Adipocyte (in vitro differentiated cells): ENCODE measurements around the gene AR.
A peak's percentile ranks its signal among the peaks of the same experiment; 100 is the strongest.

ENCODE experiments used
- DNase-seq: peaks from one replicate; pipeline ENCODE4 v3.0.0-alpha.2; 2015; ENCODE audit warnings: low read depth
- H3K27me3 ChIP-seq: replicated peaks from 2 replicates; pipeline ENCODE4 v1.7.0; 2013; ENCODE audit warnings: mild to moderate bottlenecking, low read length, moderate library complexity; ENCODE audit not compliant: control insufficient read depth, insufficient read depth
- H3K36me3 ChIP-seq: 2 replicates; pipeline ENCODE4 v1.7.0; 2013; ENCODE audit warnings: low read length, mild to moderate bottlenecking, moderate library complexity; ENCODE audit not compliant: control insufficient read depth, insufficient read depth, severe bottlenecking
- H3K4me1 ChIP-seq: 2 replicates; pipeline ENCODE4 v1.7.0; 2013; ENCODE audit warnings: mild to moderate bottlenecking, low read length, moderate library complexity; ENCODE audit not compliant: control insufficient read depth, insufficient read depth
- H3K4me3 ChIP-seq: 2 replicates; pipeline ENCODE4 v1.7.0; 2013; ENCODE audit warnings: mild to moderate bottlenecking, low read length, moderate library complexity
- H3K9ac ChIP-seq: 2 replicates; pipeline ENCODE4 v1.7.0; 2013; ENCODE audit warnings: mild to moderate bottlenecking, low read length, moderate library complexity
- H3K9me3 ChIP-seq: 2 replicates; pipeline ENCODE4 v1.7.0; 2013; ENCODE audit warnings: mild to moderate bottlenecking, low read length, moderate library complexity; ENCODE audit not compliant: control insufficient read depth

The AR gene

DNA sequence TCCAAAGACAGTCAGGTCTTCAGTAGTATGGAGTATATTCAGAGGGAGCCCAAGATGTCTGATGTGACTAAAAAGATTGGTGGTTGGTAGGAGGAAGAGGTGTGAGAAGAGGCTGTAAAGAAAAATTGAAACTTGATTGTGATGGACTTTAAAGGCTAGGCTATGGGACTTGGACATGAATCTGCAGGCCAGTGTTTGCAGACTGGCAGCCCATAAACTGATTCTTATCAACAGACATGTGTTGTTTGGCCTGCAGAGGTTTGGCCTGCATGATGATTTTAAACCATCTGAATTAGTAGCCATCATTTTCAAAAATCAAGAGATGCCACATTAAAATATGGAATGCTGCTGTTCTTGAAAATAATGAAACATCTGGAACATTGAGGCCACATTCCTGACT, 5.4 kb upstream of the AR start:
- no peak for DNase-seq
- peaks cover 22% of the 10 kb centered on the region for H3K9me3 ChIP-seq
- no peaks in the 10 kb centered on the region for H3K4me1 ChIP-seq
- no peak overlapping the region for H3K4me3 ChIP-seq
- no peak overlapping the region for H3K9ac ChIP-seq
- H3K36me3 ChIP-seq = no peaks in the 10 kb centered on the region
- peaks cover 3% of the 10 kb centered on the region for H3K27me3 ChIP-seq

GRCh38 chrX:67544281-67545035, 637 bp downstream of the AR start:
- Histone ChIP-seq H3K4me1 (peaks cover 4% of the 10 kb centered on the region), H3K9me3 (peaks cover 25% of the 10 kb centered on the region), H3K4me3 (peak overlapping the region; percentile 88), H3K9ac (peak overlapping the region; percentile 82), H3K27me3 (peaks cover 10% of the 10 kb centered on the region), H3K36me3 (no peaks in the 10 kb centered on the region)
- peak; percentile 36 for DNase-seq

DNA sequence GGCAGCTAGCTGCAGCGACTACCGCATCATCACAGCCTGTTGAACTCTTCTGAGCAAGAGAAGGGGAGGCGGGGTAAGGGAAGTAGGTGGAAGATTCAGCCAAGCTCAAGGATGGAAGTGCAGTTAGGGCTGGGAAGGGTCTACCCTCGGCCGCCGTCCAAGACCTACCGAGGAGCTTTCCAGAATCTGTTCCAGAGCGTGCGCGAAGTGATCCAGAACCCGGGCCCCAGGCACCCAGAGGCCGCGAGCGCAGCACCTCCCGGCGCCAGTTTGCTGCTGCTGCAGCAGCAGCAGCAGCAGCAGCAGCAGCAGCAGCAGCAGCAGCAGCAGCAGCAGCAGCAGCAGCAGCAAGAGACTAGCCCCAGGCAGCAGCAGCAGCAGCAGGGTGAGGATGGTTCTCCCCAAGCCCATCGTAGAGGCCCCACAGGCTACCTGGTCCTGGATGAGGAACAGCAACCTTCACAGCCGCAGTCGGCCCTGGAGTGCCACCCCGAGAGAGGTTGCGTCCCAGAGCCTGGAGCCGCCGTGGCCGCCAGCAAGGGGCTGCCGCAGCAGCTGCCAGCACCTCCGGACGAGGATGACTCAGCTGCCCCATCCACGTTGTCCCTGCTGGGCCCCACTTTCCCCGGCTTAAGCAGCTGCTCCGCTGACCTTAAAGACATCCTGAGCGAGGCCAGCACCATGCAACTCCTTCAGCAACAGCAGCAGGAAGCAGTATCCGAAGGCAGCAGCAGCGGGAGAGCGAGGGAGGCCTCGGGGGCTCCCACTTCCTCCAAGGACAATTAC, 1.4 kb downstream of the AR start:
- Histone ChIP-seq H3K4me1 (peaks cover 11% of the 10 kb centered on the region), H3K36me3 (no peaks in the 10 kb centered on the region), H3K9me3 (peaks cover 17% of the 10 kb centered on the region), H3K9ac (peak overlapping the region; percentile 82), H3K27me3 (peaks cover 10% of the 10 kb centered on the region), H3K4me3 (peak overlapping the region; percentile 88)
- peak; percentile 44 for DNase-seq

- Histone ChIP-seq H3K36me3 (no peaks in the 10 kb centered on the region), H3K4me3 (peak overlapping the region; percentile 88), H3K27me3 (peaks cover 10% of the 10 kb centered on the region), H3K9me3 (peaks cover 9% of the 10 kb centered on the region), H3K9ac (peak overlapping the region; percentile 82), H3K4me1 (peaks cover 13% of the 10 kb centered on the region)
- peak; percentile 59 for DNase-seq
Observed at GRCh38 chrX:67545893-67546495, 2.2 kb downstream of the AR start.

- DNase-seq = peak; percentile 2
- peaks cover 10% of the 10 kb centered on the region for H3K27me3 ChIP-seq
Observed at GRCh38 chrX:67546496-67547423, 2.9 kb downstream of the AR start.

DNA sequence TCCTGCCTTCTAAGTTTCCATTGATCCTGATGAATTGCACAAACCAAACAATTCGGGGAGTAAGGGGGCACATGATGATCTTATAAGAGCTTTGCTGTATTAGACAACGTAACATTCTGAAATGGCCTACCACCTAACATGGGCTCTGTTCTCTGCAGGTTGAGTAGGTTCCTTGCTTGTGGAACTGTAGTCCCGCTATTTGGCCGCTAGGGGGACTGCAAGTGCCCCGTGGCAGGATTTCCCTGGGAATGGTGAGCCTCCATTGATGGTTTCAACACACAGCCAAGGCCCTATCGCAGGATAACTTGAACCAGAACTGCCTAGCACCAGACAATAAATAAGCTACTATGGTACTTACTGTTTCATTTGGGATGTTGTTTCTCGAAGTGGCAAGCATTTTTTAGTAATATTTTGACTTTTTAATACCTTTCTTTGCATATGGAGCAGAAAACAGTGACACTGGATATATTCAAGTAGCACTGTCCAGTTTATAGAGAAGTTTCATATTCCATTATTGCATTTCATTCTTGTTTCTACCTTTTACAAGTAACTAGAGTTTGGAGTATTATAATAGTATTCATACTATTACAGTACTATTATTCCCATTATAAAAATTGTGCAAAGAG, 11.9 kb downstream of the AR start:
- DNase-seq = peak; percentile 53
- peaks cover 3% of the 10 kb centered on the region for H3K27me3 ChIP-seq
- H3K4me3 ChIP-seq = no peak overlapping the region
- peaks cover 8% of the 10 kb centered on the region for H3K4me1 ChIP-seq
- peaks cover 13% of the 10 kb centered on the region for H3K9me3 ChIP-seq
- H3K9ac ChIP-seq = no peak overlapping the region
- H3K36me3 ChIP-seq = peaks cover 6% of the 10 kb centered on the region

More at GRCh38 chrX:67546496-67547423, 2.9 kb downstream of the AR start:
- peak overlapping the region; percentile 88 for H3K4me3 ChIP-seq
- H3K9ac ChIP-seq = peak overlapping the region; percentile 87
- H3K9me3 ChIP-seq = peaks cover 3% of the 10 kb centered on the region
- H3K4me1 ChIP-seq = peaks cover 16% of the 10 kb centered on the region
- H3K36me3 ChIP-seq = no peaks in the 10 kb centered on the region

DNA sequence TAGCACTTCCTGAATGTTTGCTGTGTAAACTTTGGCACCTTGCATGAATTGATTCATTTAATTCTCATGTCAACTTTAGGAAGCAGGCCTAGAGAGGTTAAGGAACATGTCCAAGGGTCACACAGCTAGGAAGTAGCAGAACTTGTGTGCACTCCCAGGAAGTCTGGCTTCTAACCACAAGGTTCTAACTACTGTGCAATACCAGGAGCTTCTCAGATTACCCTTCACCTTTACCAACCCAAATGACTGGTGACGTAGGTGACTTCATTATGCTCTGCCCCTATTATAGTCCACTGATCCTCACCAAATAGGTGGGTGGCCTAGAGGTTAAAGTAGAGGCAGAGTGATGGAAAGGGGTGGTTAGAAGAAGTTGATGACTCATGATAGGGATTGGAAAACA, 14.4 kb downstream of the AR start:
- H3K27me3 ChIP-seq = peaks cover 3% of the 10 kb centered on the region
- H3K36me3 ChIP-seq = no peaks in the 10 kb centered on the region
- H3K4me3 ChIP-seq = no peak overlapping the region
- no peak overlapping the region for H3K9ac ChIP-seq
- H3K9me3 ChIP-seq = peaks cover 6% of the 10 kb centered on the region
- peaks cover 5% of the 10 kb centered on the region for H3K4me1 ChIP-seq
- no peak for DNase-seq

DNA sequence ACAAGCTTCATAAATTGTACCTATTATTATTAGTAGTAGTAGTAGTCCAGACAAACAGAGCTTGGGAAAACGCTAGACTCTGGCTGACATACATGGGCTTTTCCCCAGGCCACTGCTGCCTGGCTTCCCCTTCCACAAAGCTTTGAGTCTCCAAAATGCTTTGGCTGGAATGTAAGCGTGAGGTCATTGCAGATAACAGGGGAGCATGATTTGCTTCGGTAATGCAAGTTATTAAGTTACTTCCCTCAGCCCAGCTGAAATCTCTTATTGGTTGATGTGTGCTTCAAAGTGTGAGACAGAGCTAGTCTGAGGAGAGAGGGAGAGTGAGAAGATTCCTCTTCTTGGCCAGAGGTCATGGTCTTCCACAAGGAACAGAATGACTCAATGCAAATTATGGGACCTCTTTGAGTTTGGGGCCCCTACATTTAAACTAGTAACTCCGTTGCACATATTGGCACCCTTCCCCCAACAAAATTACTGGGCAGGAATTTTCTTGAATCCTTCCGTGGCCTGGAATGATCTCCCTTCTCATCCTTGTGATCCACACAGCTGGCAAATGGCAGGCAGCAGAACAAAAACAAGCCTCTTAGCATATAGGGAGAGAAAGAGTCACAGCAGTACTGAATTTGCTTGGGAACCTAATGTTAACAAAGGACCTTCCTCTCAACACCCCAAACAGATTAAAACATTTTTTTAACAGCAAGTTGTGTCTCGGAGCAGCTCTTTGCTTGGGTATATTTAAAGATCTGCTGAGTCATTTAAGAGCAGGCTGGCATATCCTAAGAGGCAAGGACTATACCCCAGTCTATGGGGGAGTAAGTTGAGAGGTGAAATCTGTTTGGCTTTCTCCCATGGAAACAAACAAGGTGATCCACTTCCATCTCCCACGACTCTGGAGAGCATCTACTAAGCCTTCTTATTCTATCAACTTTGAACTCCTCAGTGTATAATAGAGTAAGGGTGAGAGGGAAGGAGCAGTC, 19.9 kb downstream of the AR start:
- Histone ChIP-seq H3K27me3 (peaks cover 3% of the 10 kb centered on the region), H3K9ac (peak overlapping the region; percentile 10), H3K36me3 (no peaks in the 10 kb centered on the region), H3K9me3 (peaks cover 3% of the 10 kb centered on the region), H3K4me1 (peaks cover 17% of the 10 kb centered on the region), H3K4me3 (peak overlapping the region; percentile 13)
- DNase-seq = no peak

DNA sequence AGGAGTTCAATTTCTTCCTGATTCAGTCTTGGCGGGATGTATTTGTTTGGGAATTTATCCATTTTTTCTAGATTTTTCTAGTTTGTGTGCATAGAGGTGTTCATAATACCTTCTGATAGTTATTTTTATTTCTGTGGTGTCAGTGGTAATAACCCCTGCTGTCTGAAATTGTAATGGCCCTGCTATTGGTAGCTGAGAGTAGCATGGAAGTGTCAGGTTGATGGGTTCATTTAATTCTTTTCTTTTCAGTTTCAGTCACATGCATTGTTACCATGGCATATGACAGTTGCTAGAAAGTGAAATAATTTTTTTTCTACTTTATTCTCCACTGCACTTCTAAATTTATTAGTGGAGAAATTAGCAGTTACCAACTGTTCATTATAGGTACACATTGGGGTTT, 20.7 kb downstream of the AR start:
- Histone ChIP-seq H3K9me3 (peaks cover 3% of the 10 kb centered on the region), H3K4me1 (peaks cover 17% of the 10 kb centered on the region), H3K4me3 (no peak overlapping the region), H3K36me3 (no peaks in the 10 kb centered on the region), H3K27me3 (no peaks in the 10 kb centered on the region), H3K9ac (no peak overlapping the region)
- DNase-seq = no peak
